H9 (cell line): Measurements from ENCODE around the gene SCTR. TPM values are rescaled to one million over a fixed set of nuclear protein-coding genes. Genes with fewer than 3 reads are reported as not detected.

ENCODE experiments used
- DNase-seq: peaks from one replicate; pipeline ENCODE4 v3.0.0-alpha.2; 2017
- H2AFZ ChIP-seq: one replicate; pipeline ENCODE4 v1.6.1; 2013; ENCODE audit warnings: mild to moderate bottlenecking, low read length, control low read depth, moderate library complexity
- H2AK5ac ChIP-seq: 2 replicates; pipeline ENCODE4 v1.6.1; 2013; ENCODE audit warnings: low read length, control low read depth, mixed read lengths; ENCODE audit not compliant: insufficient read length
- H2BK120ac ChIP-seq: one replicate; pipeline ENCODE4 v1.6.1; 2013; ENCODE audit warnings: low read depth, mild to moderate bottlenecking, low read length, control low read depth, inconsistent platforms; ENCODE audit not compliant: poor library complexity, severe bottlenecking
- H2BK12ac ChIP-seq: 2 replicates; pipeline ENCODE4 v1.6.1; 2013; ENCODE audit warnings: low read length, control low read depth, mixed read lengths, low read depth; ENCODE audit not compliant: insufficient read length
- H2BK15ac ChIP-seq: 2 replicates; pipeline ENCODE4 v1.6.1; 2013; ENCODE audit warnings: low read depth, low read length, control low read depth
- H2BK20ac ChIP-seq: one replicate; pipeline ENCODE4 v1.6.1; 2013; ENCODE audit warnings: low read depth, mild to moderate bottlenecking, low read length, control low read depth, inconsistent platforms; ENCODE audit not compliant: poor library complexity, severe bottlenecking
- H2BK5ac ChIP-seq: 2 replicates; pipeline ENCODE4 v1.6.1; 2013; ENCODE audit warnings: low read length, control low read depth, mixed read lengths; ENCODE audit not compliant: insufficient read length
- H3K14ac ChIP-seq: 2 replicates; pipeline ENCODE4 v1.6.1; 2013; ENCODE audit warnings: low read length, control low read depth; ENCODE audit not compliant: insufficient read depth
- H3K18ac ChIP-seq: 2 replicates; pipeline ENCODE4 v1.6.1; 2013; ENCODE audit warnings: low read depth, mild to moderate bottlenecking, mixed read lengths, low read length, control low read depth; ENCODE audit not compliant: insufficient read length
- H3K23ac ChIP-seq: 2 replicates; pipeline ENCODE4 v1.6.1; 2013; ENCODE audit warnings: low read length, control low read depth, mixed read lengths, low read depth; ENCODE audit not compliant: insufficient read length
- H3K23me2 ChIP-seq: 2 replicates; pipeline ENCODE4 v1.6.1; 2013; ENCODE audit warnings: low read depth, mild to moderate bottlenecking, mixed read lengths, low read length, control low read depth; ENCODE audit not compliant: insufficient read length, poor library complexity, severe bottlenecking
- H3K27ac ChIP-seq: 2 replicates; pipeline ENCODE4 v1.5.1; 2013; ENCODE audit warnings: low read length, control low read depth, mixed read lengths, low read depth; ENCODE audit not compliant: insufficient read length
- H3K27me3 ChIP-seq: 2 replicates; pipeline ENCODE4 v1.6.1; 2013; ENCODE audit warnings: low read length, control low read depth, inconsistent platforms; ENCODE audit not compliant: insufficient read depth
- H3K4ac ChIP-seq: 2 replicates; pipeline ENCODE4 v1.6.1; 2013; ENCODE audit warnings: low read depth, mild to moderate bottlenecking, control low read depth, inconsistent platforms, low read length, moderate library complexity
- H3K4me1 ChIP-seq: 2 replicates; pipeline ENCODE4 v1.6.1; 2013; ENCODE audit warnings: low read length, control low read depth, inconsistent platforms; ENCODE audit not compliant: insufficient read depth
- H3K4me2 ChIP-seq: 2 replicates; pipeline ENCODE4 v1.6.1; 2013; ENCODE audit warnings: low read length, control low read depth, mixed read lengths; ENCODE audit not compliant: insufficient read length, insufficient read depth
- H3K56ac ChIP-seq: 2 replicates; pipeline ENCODE4 v1.6.1; 2013; ENCODE audit warnings: low read depth, mild to moderate bottlenecking, mixed read lengths, low read length, control low read depth; ENCODE audit not compliant: insufficient read length
- H3K79me1 ChIP-seq: 2 replicates; pipeline ENCODE4 v1.6.1; 2013; ENCODE audit warnings: low read depth, mild to moderate bottlenecking, moderate library complexity, low read length, control low read depth, inconsistent platforms; ENCODE audit not compliant: insufficient read depth, poor library complexity, severe bottlenecking
- H3K79me2 ChIP-seq: 2 replicates; pipeline ENCODE4 v1.6.1; 2013; ENCODE audit warnings: low read length, control low read depth, inconsistent platforms; ENCODE audit not compliant: insufficient read depth
- H3K9ac ChIP-seq: 2 replicates; pipeline ENCODE4 v1.6.1; 2013; ENCODE audit warnings: low read length, control low read depth, mixed read lengths; ENCODE audit not compliant: insufficient read length; ENCODE audit errors: extremely low read depth
- H3K9me3 ChIP-seq: one replicate; pipeline ENCODE4 v1.6.1; 2013; ENCODE audit warnings: low read depth, low read length, inconsistent platforms; ENCODE audit not compliant: control insufficient read depth
- H3T11ph ChIP-seq: one replicate; pipeline ENCODE4 v1.6.1; 2013; ENCODE audit warnings: mild to moderate bottlenecking, low read length, control low read depth, inconsistent platforms
- H4K20me1 ChIP-seq: one replicate; pipeline ENCODE4 v1.6.1; 2013; ENCODE audit not compliant: control insufficient read depth, insufficient read length, insufficient read depth
- H4K5ac ChIP-seq: 2 replicates; pipeline ENCODE4 v1.6.1; 2013; ENCODE audit warnings: low read depth, mild to moderate bottlenecking, mixed read lengths, low read length, control low read depth; ENCODE audit not compliant: insufficient read length
- H4K8ac ChIP-seq: replicated peaks from 2 replicates; pipeline ENCODE4 v1.6.1; 2013; ENCODE audit warnings: low read length, control low read depth, mixed read lengths, low read depth; ENCODE audit not compliant: insufficient read length
- H4K91ac ChIP-seq: 2 replicates; pipeline ENCODE4 v1.6.1; 2013; ENCODE audit warnings: low read depth, mild to moderate bottlenecking, moderate library complexity, mixed read lengths, low read length, control low read depth; ENCODE audit not compliant: insufficient read length
- H3K27ac Mint-ChIP-seq, 3 experiments: 2 replicates in 2 of 3; 3 replicates in 1 of 3; pipeline ENCODE4 v1.8.0; 2020 to 2021; ENCODE audit warnings: mixed read lengths in 3 of 3, mild to moderate bottlenecking in 1 of 3, moderate library complexity in 1 of 3
- H3K27me3 Mint-ChIP-seq: 2 replicates; pipeline ENCODE4 v1.8.0; 2021; ENCODE audit warnings: low read depth, mild to moderate bottlenecking, moderate library complexity, mixed read lengths
- H3K36me3 Mint-ChIP-seq, 3 experiments: 2 replicates in 2 of 3; 3 replicates in 1 of 3; pipeline ENCODE4 v1.8.0; 2020 to 2021; ENCODE audit warnings: low read depth in 3 of 3, mixed read lengths in 3 of 3; ENCODE audit not compliant: insufficient read depth in 1 of 3
- H3K4me1 Mint-ChIP-seq, 2 experiments: 2 replicates each; pipeline ENCODE4 v1.8.0; 2020; ENCODE audit warnings: mixed read lengths in 2 of 2
- H3K4me3 Mint-ChIP-seq, 2 experiments: 2 replicates in 1 of 2; 3 replicates in 1 of 2; pipeline ENCODE4 v1.8.0; 2020 to 2021; ENCODE audit warnings: mild to moderate bottlenecking in 2 of 2, mixed read lengths in 2 of 2, moderate library complexity in 1 of 2
- H3K9me3 Mint-ChIP-seq, 2 experiments: 2 replicates in 1 of 2; 3 replicates in 1 of 2; pipeline ENCODE4 v1.8.0; 2020; ENCODE audit warnings: mild to moderate bottlenecking in 2 of 2, mixed read lengths in 2 of 2, moderate library complexity in 1 of 2
- WGBS: extraction: QIAGEN DNeasy Blood & Tissue Kit; methylation state at CpG from one replicate; pipeline ENCODE4 v1.1.7; 2013; ENCODE audit warnings: missing lambda C conversion rate, low lambda C conversion rate, mixed read lengths; ENCODE audit not compliant: insufficient read length; ENCODE audit errors: extremely low coverage; 5-methylcytosine and 5-hydroxymethylcytosine counted together
- total RNA-seq: library from RNA; stranded (reverse); gene quantifications from 2 replicates; pipeline ENCODE4 v1.2.1, GENCODE V29; 2021
- TF ChIP-seq, protein P1 (sequence below): fragments of 200-600 bp; sonication (generic); conservative IDR thresholded peaks from 3 replicates; pipeline ENCODE4 v1.8.0; 2021; ENCODE audit warnings: antibody characterized with exemption, mild to moderate bottlenecking

SCTR gene
- total RNA-seq, 1 experiment from 2014 or later, result not detected

DNA sequence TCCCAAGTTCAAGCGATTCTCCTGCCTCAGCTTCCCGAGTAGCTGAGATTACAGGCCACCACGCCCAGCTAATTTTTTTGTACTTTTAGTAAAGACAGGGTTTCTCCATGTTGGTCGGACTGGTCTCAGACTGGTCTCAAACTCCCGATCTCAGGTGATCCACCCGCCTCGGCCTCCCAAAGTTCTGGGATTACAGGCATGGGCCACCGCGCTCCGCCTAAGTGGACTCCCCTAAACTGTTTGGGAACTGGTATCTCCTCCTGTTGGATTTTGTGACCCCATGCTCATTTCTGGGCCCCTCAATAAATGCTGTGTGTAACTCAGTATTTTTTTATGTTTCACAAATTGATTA lies 5.2 kb downstream of the SCTR start:
- H3K9me3 ChIP-seq, result no peaks in the 10 kb centered on the region
- TF ChIP-seq, protein P1, sequence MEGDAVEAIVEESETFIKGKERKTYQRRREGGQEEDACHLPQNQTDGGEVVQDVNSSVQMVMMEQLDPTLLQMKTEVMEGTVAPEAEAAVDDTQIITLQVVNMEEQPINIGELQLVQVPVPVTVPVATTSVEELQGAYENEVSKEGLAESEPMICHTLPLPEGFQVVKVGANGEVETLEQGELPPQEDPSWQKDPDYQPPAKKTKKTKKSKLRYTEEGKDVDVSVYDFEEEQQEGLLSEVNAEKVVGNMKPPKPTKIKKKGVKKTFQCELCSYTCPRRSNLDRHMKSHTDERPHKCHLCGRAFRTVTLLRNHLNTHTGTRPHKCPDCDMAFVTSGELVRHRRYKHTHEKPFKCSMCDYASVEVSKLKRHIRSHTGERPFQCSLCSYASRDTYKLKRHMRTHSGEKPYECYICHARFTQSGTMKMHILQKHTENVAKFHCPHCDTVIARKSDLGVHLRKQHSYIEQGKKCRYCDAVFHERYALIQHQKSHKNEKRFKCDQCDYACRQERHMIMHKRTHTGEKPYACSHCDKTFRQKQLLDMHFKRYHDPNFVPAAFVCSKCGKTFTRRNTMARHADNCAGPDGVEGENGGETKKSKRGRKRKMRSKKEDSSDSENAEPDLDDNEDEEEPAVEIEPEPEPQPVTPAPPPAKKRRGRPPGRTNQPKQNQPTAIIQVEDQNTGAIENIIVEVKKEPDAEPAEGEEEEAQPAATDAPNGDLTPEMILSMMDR, result no peak
- no peak overlapping the region for H2AK5ac ChIP-seq
- no peak overlapping the region for H3K4me2 ChIP-seq
- H2BK15ac ChIP-seq, result no peak overlapping the region
- peaks cover 0 to 2% (median 0%) of the 10 kb centered on the region in 3 experiments; a peak in 2 of 7 replicates for H3K36me3 Mint-ChIP-seq
- no peaks in the 10 kb centered on the region for H3K79me1 ChIP-seq
- no peak overlapping the region for H3T11ph ChIP-seq
- H3K27me3 Mint-ChIP-seq, result peaks cover 63% of the 10 kb centered on the region
- H4K20me1 ChIP-seq, result no peaks in the 10 kb centered on the region
- H2BK120ac ChIP-seq, result no peak overlapping the region
- H4K91ac ChIP-seq, result no peak overlapping the region
- no peak overlapping the region for H3K4ac ChIP-seq
- no peak overlapping the region for H4K5ac ChIP-seq
- no peak overlapping the region for H3K56ac ChIP-seq
- H3K4me1 Mint-ChIP-seq, result peaks cover 19 to 20% of the 10 kb centered on the region in 2 experiments
- H3K9me3 Mint-ChIP-seq, result peaks cover 0 to 4% of the 10 kb centered on the region in 2 experiments; a peak in 1 of 5 replicates
- H3K27ac ChIP-seq, result no peak overlapping the region
- H3K23ac ChIP-seq, result no peak overlapping the region
- WGBS, result no CpG with 5 or more reads among the region's 10 CpGs
- H2AFZ ChIP-seq, result no peak overlapping the region
- no peaks in the 10 kb centered on the region for H3K4me1 ChIP-seq
- no peak for DNase-seq
- no peak overlapping the region for H3K9ac ChIP-seq
- no peaks in the 10 kb centered on the region for H3K79me2 ChIP-seq
- peaks cover 8% of the 10 kb centered on the region for H3K23me2 ChIP-seq
- H4K8ac ChIP-seq, result no peak overlapping the region
- H2BK5ac ChIP-seq, result no peak overlapping the region
- no peak overlapping the region for H2BK12ac ChIP-seq
- H3K14ac ChIP-seq, result no peak overlapping the region
- H3K4me3 Mint-ChIP-seq, result no peak overlapping the region
- H3K27ac Mint-ChIP-seq, result no peak overlapping the region
- peaks cover 14% of the 10 kb centered on the region for H3K27me3 ChIP-seq
- no peak overlapping the region for H3K18ac ChIP-seq
- H2BK20ac ChIP-seq, result no peak overlapping the region
